Activated T-cell treated with anti-CD3 and anti-CD28 coated beads, Interleukin-2, amount 50 U/mL, for 72 hours (primary cell): Measurements from ENCODE around the gene MARCHF10. TPM values are rescaled to one million over a fixed set of nuclear protein-coding genes. Genes with fewer than 3 reads are reported as not detected.

Experiments used
- ATAC-seq, 2 donors: fragments of 150-1000 bp; cut with Tn5 transposase; replicated peaks in 1 of 2; 2 replicates each; pipeline ENCODE4 v1.10.0; 2021; ENCODE audit warnings: moderate library complexity in 2 of 2, mild to moderate bottlenecking in 1 of 2
- DNase-seq, 2 donors: peaks; one replicate each; pipeline ENCODE4 v3.0.0; 2021 to 2022; ENCODE audit warnings: mixed read lengths in 1 of 2
- H3K27ac Mint-ChIP-seq: one replicate; pipeline ENCODE4 v1.8.0; 2022; ENCODE audit warnings: mild to moderate bottlenecking, moderate library complexity, mixed read lengths
- H3K27me3 Mint-ChIP-seq: one replicate; pipeline ENCODE4 v1.8.0; 2022; ENCODE audit warnings: low read depth, mixed read lengths
- H3K36me3 Mint-ChIP-seq, 2 donors: one replicate each; pipeline ENCODE4 v1.8.0; 2022; ENCODE audit warnings: mixed read lengths in 2 of 2, mild to moderate bottlenecking in 1 of 2; ENCODE audit not compliant: insufficient read depth in 2 of 2
- H3K4me1 Mint-ChIP-seq: one replicate; pipeline ENCODE4 v1.8.0; 2022; ENCODE audit warnings: low read depth, mixed read lengths
- H3K4me3 Mint-ChIP-seq, 2 donors: one replicate each; pipeline ENCODE4 v1.8.0; 2022; ENCODE audit warnings: mild to moderate bottlenecking in 2 of 2, mixed read lengths in 2 of 2, moderate library complexity in 2 of 2
- H3K9me3 Mint-ChIP-seq, 2 donors: one replicate each; pipeline ENCODE4 v1.8.0; 2022; ENCODE audit warnings: mixed read lengths in 2 of 2
- total RNA-seq, 2 donors: library from RNA; stranded (reverse); gene quantifications; one replicate each; pipeline ENCODE4 v1.2.3, GENCODE V29; 2022

MARCHF10 gene
- total RNA-seq, 2 donors from 2014 or later, result not detected

DNA sequence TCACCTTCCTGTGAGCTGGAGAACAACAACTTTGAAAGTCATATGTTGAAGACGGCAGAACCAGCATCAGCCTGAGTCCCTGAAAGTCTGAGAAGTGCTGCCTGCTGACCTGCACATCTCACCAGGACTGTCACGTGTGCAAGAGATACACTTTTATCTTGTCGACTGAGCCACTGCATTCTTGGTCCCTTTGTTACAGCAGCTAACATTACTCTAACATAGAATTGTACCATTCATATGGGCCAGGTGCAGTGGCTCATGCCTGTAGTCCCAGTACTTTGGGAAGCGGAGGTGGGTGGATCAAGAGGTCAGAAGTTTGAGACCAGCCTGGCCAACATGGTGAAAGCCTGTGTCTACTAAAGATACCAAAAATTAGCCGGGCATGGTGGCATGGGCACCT lies 40.1 kb downstream of the MARCHF10 start:
- Mint-ChIP-seq H3K4me1 (no peaks in the 10 kb centered on the region), H3K9me3 (peaks cover 0 to 3% of the 10 kb centered on the region in 2 donors), H3K36me3 (peaks cover 0 to 3% of the 10 kb centered on the region in 2 donors), H3K4me3 (no peak overlapping the region), H3K27me3 (peaks cover 27% of the 10 kb centered on the region), H3K27ac (no peak overlapping the region)
- ATAC-seq, result no peak
- DNase-seq, result no peak

DNA sequence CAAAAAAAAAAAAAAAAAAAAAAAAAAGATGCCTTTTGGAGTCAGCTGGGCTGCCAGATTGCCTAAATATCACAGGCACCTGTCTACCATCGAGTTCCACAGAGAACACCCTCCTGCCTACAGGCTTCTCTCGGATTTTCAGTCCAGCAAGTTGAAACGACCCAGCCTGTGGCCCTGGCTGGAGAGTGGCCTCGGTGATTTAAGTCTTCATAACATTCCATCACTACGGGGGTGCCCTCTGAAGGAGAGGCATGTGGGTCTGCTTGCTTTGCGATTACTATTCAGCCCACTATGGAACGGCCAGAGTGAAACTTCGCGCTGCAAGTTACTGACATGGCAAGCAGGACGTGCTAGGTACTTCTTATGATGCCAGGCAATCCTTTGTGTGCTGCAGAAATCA lies 42.8 kb downstream of the MARCHF10 start:
- DNase-seq (no peak), ATAC-seq (no peak)
- Mint-ChIP-seq H3K27ac (no peak overlapping the region), H3K4me3 (no peak overlapping the region), H3K27me3 (peaks cover 28% of the 10 kb centered on the region), H3K9me3 (no peaks in the 10 kb centered on the region), H3K36me3 (no peaks in the 10 kb centered on the region), H3K4me1 (no peaks in the 10 kb centered on the region)

DNA sequence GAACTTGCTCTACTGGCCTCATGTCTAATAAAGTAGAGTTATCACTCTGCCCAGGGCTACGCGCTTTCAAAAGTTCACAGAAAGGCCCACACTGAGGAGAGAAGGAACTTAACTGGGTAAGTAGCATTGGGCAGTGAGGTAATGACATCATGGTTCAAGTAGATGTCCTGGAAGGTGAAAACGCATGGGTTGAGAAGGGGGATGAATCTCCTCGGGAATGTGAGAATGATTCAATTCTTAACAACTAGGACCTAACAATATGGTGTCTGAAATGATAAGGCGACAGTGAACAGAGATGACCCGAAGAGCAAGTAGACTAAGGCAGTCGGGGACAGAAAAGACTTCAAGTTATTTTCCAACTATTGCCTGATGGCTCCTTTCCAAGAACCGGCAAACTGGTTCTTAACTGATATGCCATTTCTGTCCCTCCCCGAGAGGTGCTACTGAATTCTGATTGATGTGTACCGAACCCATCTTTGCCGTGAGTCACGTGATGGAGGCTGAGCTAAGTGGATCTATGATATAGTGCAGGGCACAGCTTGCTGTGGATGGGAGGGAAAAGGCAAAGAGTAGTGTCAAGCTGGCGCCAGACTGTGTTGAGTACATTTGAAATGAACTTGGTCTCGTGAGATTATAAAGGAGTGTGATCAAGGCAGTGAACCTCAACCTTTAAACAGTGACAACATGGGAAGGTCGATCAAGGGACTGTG lies 44.1 kb downstream of the MARCHF10 start:
- no peaks in the 10 kb centered on the region for H3K36me3 Mint-ChIP-seq
- no peaks in the 10 kb centered on the region for H3K4me1 Mint-ChIP-seq
- no peak for DNase-seq
- peaks cover 37% of the 10 kb centered on the region for H3K27me3 Mint-ChIP-seq
- no peak for ATAC-seq
- H3K27ac Mint-ChIP-seq, result no peak overlapping the region
- H3K4me3 Mint-ChIP-seq, result no peak overlapping the region
- H3K9me3 Mint-ChIP-seq, result no peaks in the 10 kb centered on the region

DNA sequence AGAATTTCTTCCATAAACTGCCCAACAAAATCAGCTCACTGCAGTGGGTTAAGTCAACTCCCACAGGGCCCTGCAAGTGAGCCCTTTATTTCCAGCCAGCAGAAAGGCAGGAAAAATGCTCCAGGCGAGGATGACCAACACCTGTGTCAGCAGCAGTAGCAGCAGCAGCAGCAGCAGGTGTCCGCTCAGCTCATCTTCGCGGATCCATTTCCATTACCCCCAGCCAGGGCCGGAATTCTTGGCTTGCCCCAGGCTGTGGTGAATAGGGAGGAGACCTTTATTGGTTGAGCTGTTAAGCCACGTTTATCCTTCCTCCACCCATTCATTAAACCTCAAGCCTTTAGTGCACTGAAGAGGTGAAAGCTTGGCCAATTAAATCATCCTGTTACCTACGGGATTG lies 46.2 kb downstream of the MARCHF10 start:
- no peak for DNase-seq
- no peaks in the 10 kb centered on the region for H3K9me3 Mint-ChIP-seq
- H3K4me3 Mint-ChIP-seq, result no peak overlapping the region
- H3K36me3 Mint-ChIP-seq, result no peaks in the 10 kb centered on the region
- H3K27me3 Mint-ChIP-seq, result peaks cover 36% of the 10 kb centered on the region
- no peaks in the 10 kb centered on the region for H3K4me1 Mint-ChIP-seq
- H3K27ac Mint-ChIP-seq, result no peak overlapping the region
- no peak for ATAC-seq

DNA sequence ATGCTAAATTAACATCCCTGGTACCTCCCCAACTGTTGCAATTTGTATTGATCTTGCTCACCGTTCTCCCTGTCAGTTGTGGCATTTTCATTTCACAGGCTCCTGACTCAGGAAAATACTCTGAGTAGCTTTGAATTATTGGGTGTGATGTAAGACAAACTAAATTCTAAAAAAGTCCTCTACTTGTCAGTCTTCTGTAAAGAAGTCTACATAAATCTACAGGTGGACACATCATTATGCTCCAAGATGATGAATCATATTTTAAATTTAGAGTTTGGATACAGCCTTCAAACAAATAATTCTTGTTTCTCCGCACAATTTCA lies 47.2 kb downstream of the MARCHF10 start:
- no peaks in the 10 kb centered on the region for H3K36me3 Mint-ChIP-seq
- no peaks in the 10 kb centered on the region for H3K4me1 Mint-ChIP-seq
- DNase-seq (no peak), ATAC-seq (no peak)
- H3K9me3 Mint-ChIP-seq, result no peaks in the 10 kb centered on the region
- no peak overlapping the region for H3K27ac Mint-ChIP-seq
- no peak overlapping the region for H3K4me3 Mint-ChIP-seq
- H3K27me3 Mint-ChIP-seq, result peaks cover 30% of the 10 kb centered on the region

- Mint-ChIP-seq H3K27ac (no peak overlapping the region), H3K4me1 (no peaks in the 10 kb centered on the region), H3K36me3 (no peaks in the 10 kb centered on the region), H3K4me3 (no peak overlapping the region), H3K9me3 (no peaks in the 10 kb centered on the region), H3K27me3 (peaks cover 30% of the 10 kb centered on the region)
- ATAC-seq (no peak), DNase-seq (no peak)
Observed at GRCh38 chr17:62760059-62760944, 47.8 kb downstream of the MARCHF10 start.

DNA sequence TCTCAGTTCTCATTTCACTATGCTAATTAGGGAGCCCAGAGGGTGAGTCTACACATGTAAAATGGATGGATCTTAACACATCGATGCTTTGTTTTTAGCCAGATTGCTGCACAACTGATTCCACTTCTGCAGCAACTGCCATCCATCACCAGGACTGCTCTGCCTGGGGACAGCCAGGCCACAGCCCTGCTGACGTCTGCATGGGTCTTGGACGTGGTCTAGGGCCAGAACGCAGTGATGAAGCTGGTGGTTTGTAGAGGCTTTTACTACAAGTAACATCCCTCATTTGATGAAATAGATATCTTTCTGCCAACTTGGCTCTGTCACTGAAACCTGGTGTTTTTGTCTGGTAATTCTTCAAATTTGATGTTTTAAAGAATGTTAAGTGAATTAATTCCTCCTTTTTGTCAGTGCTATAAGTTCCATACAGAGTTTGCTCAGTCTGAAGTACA lies 50.6 kb downstream of the MARCHF10 start:
- peaks cover 19% of the 10 kb centered on the region for H3K27me3 Mint-ChIP-seq
- ATAC-seq (no peak), DNase-seq (no peak)
- no peak overlapping the region for H3K27ac Mint-ChIP-seq
- H3K4me3 Mint-ChIP-seq, result no peak overlapping the region
- no peaks in the 10 kb centered on the region for H3K9me3 Mint-ChIP-seq
- no peaks in the 10 kb centered on the region for H3K36me3 Mint-ChIP-seq
- H3K4me1 Mint-ChIP-seq, result no peaks in the 10 kb centered on the region

DNA sequence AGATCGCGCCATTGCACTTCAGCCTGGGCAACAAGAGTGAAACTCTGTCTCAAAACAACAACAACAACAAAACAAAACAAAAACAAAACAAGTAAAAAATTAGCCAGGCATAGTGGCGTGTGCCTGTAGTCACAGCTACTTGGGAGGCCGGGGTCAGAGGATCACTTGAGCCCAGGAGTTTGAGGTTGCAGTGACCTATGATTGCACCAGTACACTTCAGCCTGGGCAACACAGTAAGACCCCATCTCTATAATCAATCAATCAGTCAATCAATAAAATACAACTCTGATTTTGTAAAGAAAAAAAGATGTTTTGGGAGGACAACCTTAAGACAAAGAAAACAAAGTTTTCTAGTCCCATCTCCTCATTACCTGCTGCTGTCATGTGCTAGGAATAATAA lies 51.9 kb downstream of the MARCHF10 start:
- no peak for ATAC-seq
- no peaks in the 10 kb centered on the region for H3K9me3 Mint-ChIP-seq
- H3K4me3 Mint-ChIP-seq, result no peak overlapping the region
- no peaks in the 10 kb centered on the region for H3K4me1 Mint-ChIP-seq
- no peak overlapping the region for H3K27ac Mint-ChIP-seq
- peaks cover 17% of the 10 kb centered on the region for H3K27me3 Mint-ChIP-seq
- H3K36me3 Mint-ChIP-seq, result no peaks in the 10 kb centered on the region
- DNase-seq, result no peak

GRCh38 chr17:62755141-62755851 lies 52.8 kb downstream of the MARCHF10 start:
- H3K4me3 Mint-ChIP-seq, result no peak overlapping the region
- no peaks in the 10 kb centered on the region for H3K4me1 Mint-ChIP-seq
- H3K27ac Mint-ChIP-seq, result no peak overlapping the region
- ATAC-seq (no peak), DNase-seq (no peak)
- no peaks in the 10 kb centered on the region for H3K9me3 Mint-ChIP-seq
- no peaks in the 10 kb centered on the region for H3K36me3 Mint-ChIP-seq
- H3K27me3 Mint-ChIP-seq, result peaks cover 9% of the 10 kb centered on the region

DNA sequence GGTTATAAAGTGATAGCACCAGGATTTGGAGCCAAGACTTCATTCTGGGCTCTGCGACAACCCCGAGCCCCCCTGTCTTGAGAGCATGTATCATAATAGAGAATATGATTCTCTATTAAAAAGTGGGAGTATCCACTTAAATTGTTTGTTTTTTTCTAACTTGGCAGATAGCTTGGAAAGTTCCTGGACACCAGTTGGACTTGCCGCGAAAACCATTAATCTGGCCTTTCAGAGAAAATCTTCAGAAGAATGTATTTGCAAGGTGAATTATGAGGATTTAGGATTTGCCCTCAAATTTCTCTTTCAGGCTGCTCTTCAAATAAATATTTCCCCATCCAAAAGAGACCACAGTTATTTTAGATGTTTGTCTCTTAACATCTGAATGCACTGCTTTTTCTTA lies 53.5 kb downstream of the MARCHF10 start:
- H3K4me1 Mint-ChIP-seq, result no peaks in the 10 kb centered on the region
- ATAC-seq (no peak), DNase-seq (no peak)
- no peaks in the 10 kb centered on the region for H3K36me3 Mint-ChIP-seq
- H3K9me3 Mint-ChIP-seq, result no peaks in the 10 kb centered on the region
- H3K27me3 Mint-ChIP-seq, result peaks cover 2% of the 10 kb centered on the region
- no peak overlapping the region for H3K4me3 Mint-ChIP-seq
- H3K27ac Mint-ChIP-seq, result no peak overlapping the region

DNA sequence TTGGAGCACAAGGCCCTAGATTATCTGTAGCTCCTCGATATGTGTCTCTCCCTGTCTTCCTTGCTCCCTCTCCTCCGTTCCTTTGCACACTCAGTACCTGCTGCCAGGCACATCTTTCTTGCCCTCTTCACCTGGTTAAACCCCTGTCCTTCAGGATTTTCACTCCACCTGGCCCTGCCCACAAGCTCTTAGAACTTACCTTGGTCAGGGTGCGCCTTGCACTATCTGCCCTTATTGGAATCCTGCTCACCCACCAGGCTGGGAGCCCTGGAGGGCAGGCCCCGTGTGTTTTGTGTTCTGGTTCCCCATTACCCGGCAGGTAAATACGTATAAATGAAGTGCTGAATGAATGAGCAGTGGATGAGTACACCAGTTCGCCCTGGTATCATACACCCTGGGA lies 54.6 kb downstream of the MARCHF10 start:
- ATAC-seq (no peak), DNase-seq (no peak)
- no peak overlapping the region for H3K27ac Mint-ChIP-seq
- H3K4me1 Mint-ChIP-seq, result no peaks in the 10 kb centered on the region
- no peaks in the 10 kb centered on the region for H3K9me3 Mint-ChIP-seq
- no peak overlapping the region for H3K4me3 Mint-ChIP-seq
- no peaks in the 10 kb centered on the region for H3K36me3 Mint-ChIP-seq
- no peaks in the 10 kb centered on the region for H3K27me3 Mint-ChIP-seq

DNA sequence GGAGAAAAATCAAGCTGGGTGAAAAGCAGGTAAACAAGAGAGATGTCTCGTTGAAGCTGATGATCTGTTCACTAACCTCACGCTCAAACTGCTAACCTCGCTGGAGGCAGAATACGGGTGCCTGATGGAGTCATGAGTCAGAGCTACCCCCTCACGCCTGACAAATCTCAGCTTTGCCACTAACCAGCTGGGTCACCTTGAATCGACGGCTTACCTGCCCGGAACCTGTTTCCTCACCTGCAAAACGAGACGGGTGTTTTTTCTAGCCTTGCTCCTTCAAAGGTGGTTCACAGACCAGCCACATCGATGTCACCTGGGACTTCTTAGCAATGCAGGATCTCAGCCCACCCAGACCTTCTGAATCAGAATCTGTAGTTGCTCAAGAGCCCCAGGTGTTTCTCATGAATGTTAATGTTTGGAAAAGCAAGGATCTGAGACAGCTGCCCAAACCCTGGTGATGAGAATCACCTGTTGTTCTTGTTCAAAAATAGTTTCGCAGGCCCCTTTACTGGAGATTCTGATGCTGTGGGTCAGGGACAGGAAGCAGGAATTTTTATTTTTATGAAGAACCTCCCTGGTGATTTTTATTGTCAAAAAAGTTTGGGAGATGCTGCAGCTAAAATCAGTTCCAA lies 56.9 kb downstream of the MARCHF10 start:
- no peaks in the 10 kb centered on the region for H3K4me1 Mint-ChIP-seq

DNA sequence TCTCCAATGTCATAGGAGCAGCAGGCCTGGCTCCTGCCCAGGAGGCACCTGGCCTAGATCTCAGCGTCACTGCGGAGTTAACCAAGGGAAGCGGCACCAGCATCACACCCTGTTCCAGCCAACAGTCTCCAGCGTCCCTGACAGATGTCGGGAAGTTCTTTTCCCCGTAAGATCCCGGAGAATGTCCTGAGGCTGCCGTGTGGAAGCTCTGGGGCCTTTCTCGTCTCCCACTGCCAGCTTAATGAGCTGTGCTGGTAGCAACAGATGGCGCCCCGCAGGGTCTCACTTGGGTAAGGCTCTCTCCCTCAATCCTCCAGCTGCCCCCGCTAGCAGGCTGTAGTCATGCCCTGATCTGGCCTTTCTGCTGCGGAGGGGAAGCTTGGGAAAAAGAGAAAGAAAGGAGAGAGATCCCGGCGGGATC lies 57.5 kb downstream of the MARCHF10 start:
- Mint-ChIP-seq H3K27me3 (peaks cover 9% of the 10 kb centered on the region), H3K27ac (no peak overlapping the region), H3K4me1 (no peaks in the 10 kb centered on the region), H3K9me3 (no peaks in the 10 kb centered on the region), H3K4me3 (no peak overlapping the region), H3K36me3 (no peaks in the 10 kb centered on the region)
- DNase-seq, result no peak
- ATAC-seq, result no peak

More for the DNA sequence above, 56.9 kb downstream of the MARCHF10 start:
- no peak for ATAC-seq
- Mint-ChIP-seq H3K27ac (no peak overlapping the region), H3K36me3 (no peaks in the 10 kb centered on the region), H3K27me3 (peaks cover 3% of the 10 kb centered on the region), H3K4me3 (no peak overlapping the region), H3K9me3 (no peaks in the 10 kb centered on the region)
- no peak for DNase-seq
